Heart left ventricle (tissue), 16 donors: ENCODE measurements around the gene HCCS. TPM values are rescaled to one million over a fixed set of nuclear protein-coding genes. Genes with fewer than 3 reads are reported as not detected.
"Not testable (repeated sequence)": the region's sequence is repeated elsewhere in the genome, so short reads cannot be mapped to it uniquely, and the experiment has no call there.

Source experiments
- ATAC-seq, 4 donors: fragments of 200-7000 bp; cut with Tn5 transposase; one replicate each; pipeline ENCODE4 v1.9.1; 2020 to 2022; ENCODE audit warnings: moderate library complexity in 4 of 4, mild to moderate bottlenecking in 3 of 4, moderate number of reproducible peaks in 1 of 4
- DNase-seq, 5 donors: peaks; one replicate each; pipeline ENCODE4 v3.0.0-alpha.2; 2020
- H3K27ac ChIP-seq, 12 donors: fragments of 200-600 bp; sonication (generic) in 4 of 12; one replicate each; pipeline versions ENCODE4 v1.5.0 to v1.8.0; 2016 to 2022; ENCODE audit warnings: mild to moderate bottlenecking in 2 of 12
- H3K27me3 ChIP-seq, 9 donors: fragments of 200-600 bp; sonication (generic) in 2 of 9; one replicate each; pipeline versions ENCODE4 v1.5.1 to v1.8.0; 2016 to 2022; ENCODE audit warnings: mild to moderate bottlenecking in 3 of 9
- H3K36me3 ChIP-seq, 9 donors: fragments of 200-600 bp; sonication (generic) in 2 of 9; one replicate each; pipeline versions ENCODE4 v1.5.0 to v1.8.0; 2018 to 2022; ENCODE audit warnings: mild to moderate bottlenecking in 2 of 9
- H3K4me1 ChIP-seq, 12 donors: fragments of 200-600 bp; sonication (generic) in 4 of 12; one replicate each; pipeline versions ENCODE4 v1.5.0 to v1.8.0; 2016 to 2022; ENCODE audit warnings: mild to moderate bottlenecking in 3 of 12
- H3K4me3 ChIP-seq, 12 donors: fragments of 200-600 bp; sonication (generic) in 4 of 12; one replicate each; pipeline versions ENCODE4 v1.5.0 to v1.8.0; 2017 to 2022; ENCODE audit warnings: mild to moderate bottlenecking in 9 of 12, moderate library complexity in 4 of 12
- H3K9me3 ChIP-seq, 12 donors: fragments of 200-600 bp; sonication (generic) in 4 of 12; one replicate each; pipeline versions ENCODE4 v1.5.0 to v1.8.0; 2016 to 2022; ENCODE audit warnings: mild to moderate bottlenecking in 1 of 12
- POLR2A ChIP-seq, 2 donors: fragments of 450-650 bp; IDR thresholded peaks; one replicate each; pipeline ENCODE4 v1.6.1; 2017; ENCODE audit warnings: antibody characterized with exemption in 2 of 2, mild to moderate bottlenecking in 2 of 2, moderate library complexity in 2 of 2
- WGBS, 4 donors: extraction: QIAGEN DNeasy Blood & Tissue Kit in 2 of 4; methylation state at CpG; one replicate each; pipeline versions ENCODE4 v1.1.5 to v1.1.7; 2013 to 2018; 5-methylcytosine and 5-hydroxymethylcytosine counted together
- intact Hi-C, 10 donors: fragments of 100-400 bp; cut with DNase I; formaldehyde crosslinking; loops; one replicate each; pipeline versions ENCODE4 v1.11.1 to v1.14.2; 2022
- polyA plus RNA-seq, 2 donors: library from polyadenylated mRNA; stranded (reverse); fragments of 200-250 nt; gene quantifications; one replicate each; pipeline ENCODE4 v1.2.3, GENCODE V29; 2013
- total RNA-seq, 9 donors: library from RNA; depleted of rRNA in 2 of 9; stranded (reverse); fragments of >200 nt in 2 of 9; fragmentation: NEBNext Ultra II Directional in 3 of 9; extraction: Animal tissue kit (Norgen Biotek cat#: 25700) in 3 of 9; gene quantifications; one replicate each; pipeline versions ENCODE4 v1.1.0 to v1.2.4, GENCODE V29; 2016 to 2023
- TF ChIP-seq, protein P1 (sequence below), 12 donors: fragments of 200-600 bp; sonication (generic) in 4 of 12; IDR thresholded peaks; one replicate each; pipeline versions ENCODE4 v1.5.0 to v1.8.0; 2018 to 2022; ENCODE audit warnings: antibody characterized with exemption in 12 of 12, mild to moderate bottlenecking in 5 of 12
- donor health status: ischemic (EF 13 %, LVEDD 7.1; RV severe dilation, severe dysfunction).
- donor health status: healthy with polysubstance abuse.
- donor health status: DM: no; HTN: yes; CAD: no.
- donor health status: DM: no; HTN: no; CAD: no.
- donor health status: ischemic (EF 25% LVEDD 6.9; RV normal size, moderate dysfunction).
- donor health status: ischemic (EF 25% LVEDD 5.7; RV mildly dilated, moderate dysfunction).
- donor health status: healthy.
- donor health status: DM: yes; HTN: yes; CAD: no.
- donor health status: ischemic (EF 35%, LVEDD 5.7; RV mildly dilated, moderate dysfunction).
- donor health status: nonischemic (EF 11% LVEDD 7.7; RV severe dilation, severe dysfunction).
- donor health status: DM: yes; HTN: yes; CAD: no.
- donor health status: PGD.
- donor health status: ischemic (EF 29% LVEDD 5.4; RV normal size, mild dysfunction).
- donor health status: nonischemic (EF 23%, LVEDD 6.1; RV moderate dilation, normal function).

The HCCS gene
- total and polyA plus RNA-seq, 11 donors, result 23.0 to 73.8 (median 56.2) TPM

DNA sequence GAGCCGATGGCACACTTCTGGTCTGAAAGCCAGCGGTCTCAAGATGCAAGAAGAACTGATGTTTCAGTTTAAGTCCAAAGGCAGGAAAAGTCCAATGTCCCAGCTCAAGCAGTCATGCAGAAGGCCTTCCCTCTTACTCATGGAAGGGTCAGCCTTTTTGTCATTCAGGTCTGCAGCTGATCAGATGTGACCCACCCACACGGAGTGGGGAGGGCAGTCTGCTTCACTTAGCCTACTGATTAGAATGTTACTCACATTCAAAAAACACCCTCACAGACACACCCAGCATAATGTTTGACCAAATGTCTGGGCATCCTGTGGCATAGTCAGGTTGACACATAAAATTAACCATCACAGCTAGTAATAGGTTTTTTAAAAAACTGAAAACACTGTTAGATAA lies 6.6 kb downstream of the HCCS start:
- no peak for ATAC-seq
- no peak for TF ChIP-seq POLR2A (IDR thresholded peaks at IDR 0.05)
- TF ChIP-seq, protein P1, sequence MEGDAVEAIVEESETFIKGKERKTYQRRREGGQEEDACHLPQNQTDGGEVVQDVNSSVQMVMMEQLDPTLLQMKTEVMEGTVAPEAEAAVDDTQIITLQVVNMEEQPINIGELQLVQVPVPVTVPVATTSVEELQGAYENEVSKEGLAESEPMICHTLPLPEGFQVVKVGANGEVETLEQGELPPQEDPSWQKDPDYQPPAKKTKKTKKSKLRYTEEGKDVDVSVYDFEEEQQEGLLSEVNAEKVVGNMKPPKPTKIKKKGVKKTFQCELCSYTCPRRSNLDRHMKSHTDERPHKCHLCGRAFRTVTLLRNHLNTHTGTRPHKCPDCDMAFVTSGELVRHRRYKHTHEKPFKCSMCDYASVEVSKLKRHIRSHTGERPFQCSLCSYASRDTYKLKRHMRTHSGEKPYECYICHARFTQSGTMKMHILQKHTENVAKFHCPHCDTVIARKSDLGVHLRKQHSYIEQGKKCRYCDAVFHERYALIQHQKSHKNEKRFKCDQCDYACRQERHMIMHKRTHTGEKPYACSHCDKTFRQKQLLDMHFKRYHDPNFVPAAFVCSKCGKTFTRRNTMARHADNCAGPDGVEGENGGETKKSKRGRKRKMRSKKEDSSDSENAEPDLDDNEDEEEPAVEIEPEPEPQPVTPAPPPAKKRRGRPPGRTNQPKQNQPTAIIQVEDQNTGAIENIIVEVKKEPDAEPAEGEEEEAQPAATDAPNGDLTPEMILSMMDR (IDR thresholded peaks at IDR 0.05), result no peak
- H3K36me3 ChIP-seq, result peaks cover 0 to 91% (median 69%) of the 10 kb centered on the region in 9 donors

DNA sequence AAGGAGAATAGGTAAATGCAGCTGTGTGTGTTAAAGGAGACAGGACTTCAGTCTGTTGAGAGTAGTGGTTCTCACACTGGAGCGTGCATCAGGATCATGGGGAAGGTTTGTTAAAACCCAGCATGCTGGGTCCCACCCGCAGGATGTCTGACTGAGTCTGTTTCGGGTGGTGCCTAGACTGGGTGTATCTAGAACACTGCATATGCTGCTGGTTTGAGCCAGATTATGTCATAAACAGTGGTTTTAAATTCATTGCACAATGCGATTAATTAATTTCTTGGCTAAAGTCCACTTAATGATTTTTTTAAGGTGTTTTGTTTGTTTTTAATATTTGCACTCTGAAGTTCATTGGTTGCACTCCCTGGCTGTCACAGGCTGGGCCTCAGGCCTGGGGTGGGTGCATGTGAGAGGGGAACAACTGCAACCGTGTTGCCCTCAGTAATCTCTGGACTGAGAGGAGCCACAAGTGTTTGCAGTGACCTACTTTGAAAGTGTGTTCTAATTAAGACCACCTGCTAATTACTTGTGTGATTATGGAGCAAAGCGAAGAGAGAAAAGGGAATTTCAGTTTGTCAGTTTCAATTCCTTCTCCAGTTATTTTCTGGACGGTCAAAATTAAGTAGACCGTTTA lies 8.3 kb downstream of the HCCS start:
- Histone ChIP-seq H3K27me3 (no peaks in the 10 kb centered on the region), H3K36me3 (peaks cover 0 to 84% (median 67%) of the 10 kb centered on the region in 9 donors), H3K4me1 (peaks cover 0 to 1% (median 0%) of the 10 kb centered on the region in 12 donors), H3K9me3 (no peaks in the 10 kb centered on the region), H3K27ac (no peak overlapping the region), H3K4me3 (no peak overlapping the region)
- intact Hi-C loops, result no loop called here
- no peak for ATAC-seq
- no peak for DNase-seq
- WGBS, 4 donors, result 65 to 72% (median 68%) methylated on average over 8 of the region's 8 CpGs
- TF ChIP-seq POLR2A (IDR thresholded peaks at IDR 0.05), result no peak
- TF ChIP-seq, protein P1 (IDR thresholded peaks at IDR 0.05), result no peak

More for the DNA sequence above, 6.6 kb downstream of the HCCS start:
- no peaks in the 10 kb centered on the region for H3K9me3 ChIP-seq
- WGBS, 4 donors, result 63 to 96% (median 91%) methylated on average over 3 of the region's 3 CpGs
- peaks cover 0 to 11% (median 6%) of the 10 kb centered on the region in 12 donors for H3K4me1 ChIP-seq
- H3K27me3 ChIP-seq, result no peaks in the 10 kb centered on the region
- no peak for DNase-seq
- H3K27ac ChIP-seq, result no peak overlapping the region
- H3K4me3 ChIP-seq, result no peak overlapping the region
- intact Hi-C loops, result no loop called here

DNA sequence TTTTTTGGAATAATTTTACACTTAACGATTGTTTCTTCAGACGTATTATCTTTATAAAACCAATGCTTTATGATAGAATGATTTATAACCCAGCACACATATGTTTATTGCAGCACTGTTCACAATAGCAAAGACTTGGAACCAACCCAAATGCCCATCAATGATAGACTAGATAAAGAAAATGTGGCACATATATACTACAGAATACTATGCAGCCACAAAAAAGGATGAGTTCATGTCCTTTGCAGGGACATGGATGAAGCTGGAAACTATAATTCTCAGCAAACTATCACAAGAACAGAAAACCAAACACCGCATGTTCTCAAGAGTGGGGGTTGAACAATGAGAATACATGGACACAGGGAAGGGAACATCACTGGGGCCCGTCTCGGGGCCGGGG lies 12.0 kb downstream of the HCCS start:
- H3K4me3 ChIP-seq, ATAC-seq, H3K4me1 ChIP-seq, H3K9me3 ChIP-seq, H3K27ac ChIP-seq, intact Hi-C loops, H3K27me3 ChIP-seq, DNase-seq: not testable (repeated sequence)
- 85 to 96% (median 91%) methylated on average over 5 to 6 of the region's 6 CpGs for WGBS, 4 donors
- H3K36me3 ChIP-seq, result peaks cover 0 to 47% (median 30%) of the 10 kb centered on the region in 9 donors

DNA sequence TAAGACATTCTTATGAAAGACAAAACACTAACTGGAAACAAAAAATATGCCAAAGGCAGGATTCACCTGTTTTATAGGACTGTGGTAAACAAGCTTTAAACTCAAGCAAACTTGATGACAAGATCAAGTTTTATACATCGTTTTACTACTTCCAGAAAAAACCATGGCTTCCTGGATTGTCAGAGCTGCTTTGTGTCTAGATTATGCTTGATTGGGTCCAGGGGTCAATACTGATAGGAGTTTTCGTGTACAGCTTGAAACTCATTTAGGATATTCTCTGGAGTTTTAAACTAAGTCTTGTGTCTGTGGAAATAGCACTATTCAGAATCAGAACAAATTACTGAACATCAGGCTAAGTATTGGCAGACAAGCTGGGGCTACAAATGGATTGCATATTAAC lies 13.0 kb downstream of the HCCS start:
- Histone ChIP-seq H3K9me3 (peaks cover 0 to 4% (median 0%) of the 10 kb centered on the region in 12 donors), H3K27me3 (no peaks in the 10 kb centered on the region), H3K4me3 (no peak overlapping the region), H3K27ac (no peak overlapping the region), H3K4me1 (no peaks in the 10 kb centered on the region), H3K36me3 (peaks cover 0 to 37% (median 21%) of the 10 kb centered on the region in 9 donors)
- DNase-seq (no peak), ATAC-seq (no peak)
- TF ChIP-seq POLR2A (IDR thresholded peaks at IDR 0.05), result no peak
- TF ChIP-seq, protein P1 (IDR thresholded peaks at IDR 0.05), result no peak
- 41 to 60% (median 54%) methylated on average over 2 of the region's 2 CpGs for WGBS, 4 donors
- intact Hi-C loops, result no loop called here

DNA sequence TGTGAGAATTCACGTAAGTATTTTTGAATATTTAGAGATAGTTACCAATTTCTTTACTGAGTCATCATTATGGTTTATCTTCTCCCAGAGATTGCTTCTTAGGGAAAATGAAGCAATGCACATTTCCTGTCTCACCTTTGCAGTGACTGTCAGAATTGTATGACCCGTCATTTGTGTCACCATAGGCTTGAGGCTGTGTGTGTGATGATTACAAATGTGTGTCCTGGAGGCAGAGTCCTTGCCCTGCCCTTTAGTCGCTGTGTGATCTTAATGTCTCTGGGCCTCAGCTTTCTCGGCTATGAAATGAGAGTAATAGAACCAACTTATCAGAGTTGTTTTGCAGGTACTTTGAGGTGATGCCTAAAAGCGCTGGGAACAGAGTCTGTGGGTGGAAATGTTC lies 13.9 kb downstream of the HCCS start:
- WGBS, 4 donors, result 83 to 95% (median 89%) methylated on average over 5 of the region's 5 CpGs
- H3K9me3 ChIP-seq, result peaks cover 0 to 4% (median 0%) of the 10 kb centered on the region in 12 donors
- TF ChIP-seq POLR2A (IDR thresholded peaks at IDR 0.05), result no peak
- TF ChIP-seq, protein P1 (IDR thresholded peaks at IDR 0.05), result no peak
- H3K4me1 ChIP-seq, result no peaks in the 10 kb centered on the region
- intact Hi-C loops, result no loop called here
- H3K4me3 ChIP-seq, result no peak overlapping the region
- H3K27ac ChIP-seq, result no peak overlapping the region
- H3K27me3 ChIP-seq, result no peaks in the 10 kb centered on the region
- DNase-seq (no peak), ATAC-seq (no peak)
- peaks cover 0 to 28% (median 17%) of the 10 kb centered on the region in 9 donors for H3K36me3 ChIP-seq
